Subcutaneous adipose tissue (tissue), 4 donors: ENCODE data around the gene NSG1. TPM values are rescaled to one million over a fixed set of nuclear protein-coding genes. Genes with fewer than 3 reads are reported as not detected.

Source experiments
- total RNA-seq, 4 donors: library from RNA; depleted of rRNA; stranded (reverse); fragments of >200 nt; gene quantifications; one replicate each; pipeline ENCODE4 v1.1.0, GENCODE V29; 2016
- TF ChIP-seq, protein P1 (sequence below): fragments of 450-650 bp; IDR thresholded peaks from one replicate; pipeline ENCODE4 v1.5.1; 2016; ENCODE audit warnings: low read depth, mild to moderate bottlenecking, control low read depth, antibody characterized with exemption, moderate library complexity

Gene NSG1
- total RNA-seq, 4 donors from 2014 or later: 0.17 to 0.33 TPM; not detected in 2

DNA sequence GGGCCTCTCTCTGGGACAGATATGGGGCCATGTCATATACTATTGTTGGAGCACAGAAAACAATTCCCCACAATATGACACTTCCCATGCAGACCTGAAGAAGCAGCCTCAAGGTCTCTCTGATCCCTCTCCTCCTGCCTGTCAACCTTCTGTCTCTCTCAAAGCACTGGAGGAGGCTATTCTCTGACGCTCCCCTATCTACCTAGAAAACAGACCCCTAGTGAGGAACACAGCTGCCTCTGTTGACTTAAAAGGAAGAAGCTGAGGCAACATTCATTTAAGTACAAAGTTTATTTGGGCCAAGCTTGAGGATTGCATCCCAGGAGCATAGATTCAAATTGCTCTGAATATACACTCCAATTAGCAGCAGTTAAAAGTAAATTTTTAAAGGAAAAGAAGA is 39.3 kb upstream of the NSG1 start:
- TF ChIP-seq, protein P1, sequence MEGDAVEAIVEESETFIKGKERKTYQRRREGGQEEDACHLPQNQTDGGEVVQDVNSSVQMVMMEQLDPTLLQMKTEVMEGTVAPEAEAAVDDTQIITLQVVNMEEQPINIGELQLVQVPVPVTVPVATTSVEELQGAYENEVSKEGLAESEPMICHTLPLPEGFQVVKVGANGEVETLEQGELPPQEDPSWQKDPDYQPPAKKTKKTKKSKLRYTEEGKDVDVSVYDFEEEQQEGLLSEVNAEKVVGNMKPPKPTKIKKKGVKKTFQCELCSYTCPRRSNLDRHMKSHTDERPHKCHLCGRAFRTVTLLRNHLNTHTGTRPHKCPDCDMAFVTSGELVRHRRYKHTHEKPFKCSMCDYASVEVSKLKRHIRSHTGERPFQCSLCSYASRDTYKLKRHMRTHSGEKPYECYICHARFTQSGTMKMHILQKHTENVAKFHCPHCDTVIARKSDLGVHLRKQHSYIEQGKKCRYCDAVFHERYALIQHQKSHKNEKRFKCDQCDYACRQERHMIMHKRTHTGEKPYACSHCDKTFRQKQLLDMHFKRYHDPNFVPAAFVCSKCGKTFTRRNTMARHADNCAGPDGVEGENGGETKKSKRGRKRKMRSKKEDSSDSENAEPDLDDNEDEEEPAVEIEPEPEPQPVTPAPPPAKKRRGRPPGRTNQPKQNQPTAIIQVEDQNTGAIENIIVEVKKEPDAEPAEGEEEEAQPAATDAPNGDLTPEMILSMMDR: no peak

DNA sequence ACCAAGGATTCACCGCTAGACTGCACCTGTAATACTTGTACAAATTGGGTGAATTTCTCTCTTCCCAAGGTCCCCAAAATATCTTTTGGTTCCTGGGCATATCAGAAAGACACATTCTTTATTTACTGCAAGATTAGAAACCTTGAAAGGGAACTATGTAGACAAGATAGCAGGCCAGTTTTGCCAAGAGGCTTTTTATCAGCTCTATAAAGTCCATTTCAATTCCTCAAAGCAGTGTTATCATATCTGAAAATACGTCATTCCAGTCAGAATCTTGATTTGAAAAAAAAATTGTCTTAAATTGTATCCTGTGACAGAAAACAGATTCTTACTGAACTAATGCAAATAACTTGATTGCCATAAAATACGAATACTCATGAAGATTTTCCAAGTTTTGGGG is 37.0 kb upstream of the NSG1 start:
- TF ChIP-seq, protein P1: no peak

DNA sequence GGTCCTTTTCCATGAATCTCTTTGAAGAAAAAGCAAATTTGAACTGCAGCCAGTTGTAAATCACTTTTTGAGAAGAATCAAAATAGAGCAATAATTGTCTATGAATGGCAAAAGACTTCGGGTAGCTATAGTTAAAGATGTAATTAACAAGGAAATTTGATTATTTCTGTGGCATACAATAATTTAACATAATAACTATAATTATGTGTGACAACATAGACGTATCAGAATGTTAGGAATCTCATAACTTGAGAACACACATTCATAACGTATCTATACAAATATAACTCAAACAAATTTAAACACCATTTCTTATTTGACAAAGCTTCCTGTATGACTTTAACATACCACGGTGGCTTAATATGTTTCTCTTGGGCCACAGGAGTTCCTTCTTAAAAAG is 36.0 kb upstream of the NSG1 start:
- TF ChIP-seq, protein P1: no peak

DNA sequence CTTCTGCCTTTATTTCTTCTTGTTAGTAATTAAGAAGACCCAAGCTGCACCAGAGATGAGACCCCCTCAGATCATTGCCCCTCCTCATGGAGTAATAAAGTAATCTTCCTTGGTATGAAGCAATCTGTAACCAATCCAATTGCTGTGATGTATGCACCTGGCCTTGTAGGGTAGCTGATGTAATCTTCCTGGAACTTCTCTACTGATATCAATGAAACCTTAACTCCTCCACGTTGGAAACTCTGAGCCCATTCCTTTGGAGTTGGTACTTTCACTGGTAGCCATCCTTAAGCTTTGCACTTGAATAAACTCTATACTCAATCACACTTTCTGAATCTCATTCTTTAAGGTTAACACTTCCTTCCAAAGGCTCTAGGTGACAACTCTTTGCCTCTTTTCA is 31.6 kb upstream of the NSG1 start:
- TF ChIP-seq, protein P1: no peak

DNA sequence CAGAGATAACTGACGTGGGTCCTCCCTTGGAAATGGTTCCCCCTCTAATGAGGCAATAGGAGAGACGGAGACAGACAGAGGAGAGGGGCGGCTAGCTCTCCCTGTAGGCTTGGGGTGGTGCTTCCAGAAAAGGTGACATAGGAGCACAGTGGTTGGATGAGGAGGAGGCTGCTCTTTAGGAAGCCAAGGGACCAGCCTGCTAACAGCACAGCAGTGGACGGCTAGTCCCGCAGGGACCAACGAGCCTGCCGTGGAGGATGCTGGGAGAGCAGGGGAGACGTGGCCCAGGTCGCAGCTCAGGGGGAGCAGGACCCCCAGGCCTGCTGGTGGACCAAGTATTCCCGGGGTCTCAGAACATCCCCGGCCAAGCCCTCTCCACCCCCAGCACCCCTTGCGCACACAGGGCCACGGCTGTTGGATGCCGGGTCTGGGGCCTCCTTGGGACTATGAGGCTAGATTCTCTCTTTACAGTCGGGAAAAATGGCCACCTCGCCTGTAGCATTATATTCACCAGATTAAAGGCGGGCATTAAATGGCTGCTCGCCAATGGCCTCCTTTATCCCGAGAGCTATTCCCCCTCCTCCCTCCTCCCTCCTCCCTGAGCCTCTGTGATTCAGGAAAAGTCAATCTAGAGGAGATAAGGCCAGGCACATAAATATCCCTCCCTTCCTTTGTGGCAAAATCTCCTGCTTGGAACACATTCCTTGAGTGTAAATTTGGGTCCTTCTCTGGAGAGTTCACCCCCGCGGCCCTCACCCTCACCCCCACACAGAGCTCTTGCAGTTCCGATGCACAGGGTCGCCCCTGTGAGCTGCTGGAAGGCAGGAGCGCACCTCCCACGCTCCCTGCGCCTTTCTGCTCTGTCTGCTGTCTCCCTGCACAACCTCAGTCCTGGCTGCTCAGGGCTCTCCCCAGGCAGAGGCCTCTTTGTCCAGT is 30.5 kb upstream of the NSG1 start:
- TF ChIP-seq, protein P1: no peak

DNA sequence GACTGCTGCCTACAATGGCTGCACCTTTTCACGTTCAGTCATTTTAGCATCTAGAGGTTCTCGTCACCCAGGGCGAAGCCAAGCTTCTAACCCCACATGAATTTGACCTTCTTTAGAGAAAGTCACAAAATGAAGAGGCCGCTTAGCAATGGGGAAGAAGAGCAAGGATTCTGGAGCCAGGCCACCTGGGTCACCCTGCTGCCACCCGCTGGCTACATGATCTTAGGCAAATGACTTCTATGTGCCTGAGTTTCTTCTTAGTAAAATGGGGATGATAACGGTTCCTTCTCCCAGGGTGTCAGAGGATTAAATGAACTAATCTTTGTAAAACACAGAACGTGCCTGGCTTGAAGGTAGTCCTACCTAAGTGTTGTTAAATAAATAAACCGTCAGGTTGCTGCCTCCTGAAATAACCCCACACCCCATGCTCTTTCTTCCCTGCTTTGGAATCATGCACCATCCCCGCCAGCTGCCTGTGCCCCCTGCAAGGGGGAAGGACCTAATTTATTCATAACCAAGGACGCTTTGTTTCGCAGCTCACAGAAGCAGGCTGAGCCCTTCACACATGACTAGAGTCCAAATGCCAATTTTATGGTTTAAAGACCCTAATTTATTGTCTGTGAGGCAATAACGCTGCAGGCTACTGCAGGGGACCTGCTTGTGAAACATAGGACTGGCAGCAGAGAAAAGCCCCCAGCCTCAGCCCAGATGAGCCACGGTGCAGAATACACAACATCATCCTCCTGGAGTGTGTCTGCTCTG is 28.6 kb upstream of the NSG1 start:
- TF ChIP-seq, protein P1: no peak

DNA sequence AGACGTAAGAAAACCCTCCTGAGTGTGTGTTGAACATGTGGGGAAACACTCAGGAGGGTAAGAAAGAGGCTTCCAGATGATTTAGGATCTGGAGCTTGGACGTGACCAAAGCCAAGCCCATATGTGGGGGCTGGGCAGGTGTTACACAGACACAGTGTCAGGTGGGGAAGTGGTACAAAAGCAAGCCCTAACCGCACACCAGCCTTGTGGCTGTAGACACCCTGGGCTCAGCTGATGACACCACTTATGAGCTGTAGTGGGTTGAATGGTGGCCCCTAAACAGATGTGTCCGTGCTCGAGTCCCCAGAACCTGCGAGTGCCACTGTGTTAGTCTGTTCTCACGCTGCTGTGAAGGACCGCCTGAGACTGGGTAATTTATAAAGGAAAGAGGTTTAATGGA is 25.0 kb upstream of the NSG1 start:
- TF ChIP-seq, protein P1: no peak
